Measurements from ENCODE around the gene BGLAP.
A peak's percentile ranks its signal among the peaks of the same experiment; 100 is the strongest.

Gene BGLAP

GRCh38 chr1:156226782-156227181, 15.2 kb upstream of the BGLAP start:
- DNase-seq (ENCODE audit: low read depth in 2 of 2), result no peak

- no peak for DNase-seq (ENCODE audit: low read depth in 2 of 2)
Measured at GRCh38 chr1:156228501-156228900, 13.5 kb upstream of the BGLAP start.

- DNase-seq (ENCODE audit: low read depth in 2 of 2), result no peak
Measured at GRCh38 chr1:156229809-156230472, 12.0 kb upstream of the BGLAP start.

- no peak for DNase-seq (ENCODE audit: low read depth in 2 of 2)
Measured at GRCh38 chr1:156230473-156230837, 11.5 kb upstream of the BGLAP start.

- no peak for DNase-seq (ENCODE audit: low read depth in 2 of 2)
Measured at GRCh38 chr1:156232201-156232894, 9.6 kb upstream of the BGLAP start.

GRCh38 chr1:156233426-156234127, 8.4 kb upstream of the BGLAP start:
- no peak for DNase-seq (ENCODE audit: low read depth in 2 of 2)

- DNase-seq (ENCODE audit: low read depth in 2 of 2), result no peak
Measured at GRCh38 chr1:156236164-156236563, 5.8 kb upstream of the BGLAP start.

- DNase-seq (ENCODE audit: low read depth in 2 of 2), result no peak
Measured at GRCh38 chr1:156238248-156238647, 3.7 kb upstream of the BGLAP start.

- no peak for DNase-seq (ENCODE audit: low read depth in 2 of 2)
Measured at GRCh38 chr1:156241311-156241811, 623 bp upstream of the BGLAP start.

GRCh38 chr1:156242738-156243137, 754 bp downstream of the BGLAP start:
- no peak for DNase-seq (ENCODE audit: low read depth in 2 of 2)

- DNase-seq (ENCODE audit: low read depth in 2 of 2), result no peak
Measured at GRCh38 chr1:156244126-156244525, 2.1 kb downstream of the BGLAP start.

GRCh38 chr1:156244712-156245111, 2.7 kb downstream of the BGLAP start:
- DNase-seq (ENCODE audit: low read depth in 2 of 2), result no peak

- DNase-seq (ENCODE audit: low read depth in 2 of 2), result peak in 1 of 2 donors; percentile 14
Measured at GRCh38 chr1:156245451-156246232, 3.7 kb downstream of the BGLAP start.

- DNase-seq (ENCODE audit: low read depth in 2 of 2), result no peak
Measured at GRCh38 chr1:156246241-156246780, 4.3 kb downstream of the BGLAP start.

- no peak for DNase-seq (ENCODE audit: low read depth in 2 of 2)
Measured at GRCh38 chr1:156246781-156247459, 4.9 kb downstream of the BGLAP start.

- no peak for DNase-seq (ENCODE audit: low read depth in 2 of 2)
Measured at GRCh38 chr1:156247460-156248322, 5.7 kb downstream of the BGLAP start, which contains the start of gene PAQR6. PAQR6 (minus strand) TSS chr1:156248056; CDS start chr1:156246731, 1,325 bp downstream.

GRCh38 chr1:156248323-156248683, 6.3 kb downstream of the BGLAP start:
- DNase-seq (ENCODE audit: low read depth in 2 of 2), result no peak

GRCh38 chr1:156249593-156249992, 7.6 kb downstream of the BGLAP start:
- no peak for DNase-seq (ENCODE audit: low read depth in 2 of 2)

- no peak for DNase-seq (ENCODE audit: low read depth in 2 of 2)
Measured at GRCh38 chr1:156251527-156251926, 9.5 kb downstream of the BGLAP start.

- no peak for DNase-seq (ENCODE audit: low read depth in 2 of 2)
Measured at GRCh38 chr1:156253634-156254033, 11.7 kb downstream of the BGLAP start.

Measured in stimulated activated CD8-positive, alpha-beta memory T cell treated with anti-CD3 and anti-CD28 coated beads, Interleukin-7, amount 100 ng/mL, for 1 hour (primary cell).